Panc1 (cell line): Measurements from ENCODE around the gene IRGQ.

Experiments used
- CTCF ChIP-seq: fragments of 450-650 bp; IDR thresholded peaks from 2 replicates; pipeline ENCODE4 v1.5.1; 2017; ENCODE audit warnings: mild to moderate bottlenecking
- POLR2AphosphoS5 ChIP-seq: IDR thresholded peaks from 2 replicates; pipeline ENCODE4 v1.6.1; 2012; ENCODE audit warnings: mild to moderate bottlenecking, low read depth, low read length, moderate library complexity
- SIN3A ChIP-seq: IDR thresholded peaks from 2 replicates; pipeline ENCODE4 v1.6.1; 2012; ENCODE audit warnings: low read depth, mild to moderate bottlenecking, low read length, moderate library complexity, borderline replicate concordance; ENCODE audit not compliant: insufficient read depth
- TCF7L2 ChIP-seq: IDR thresholded peaks from 2 replicates; pipeline ENCODE4 v1.6.1; 2011; ENCODE audit warnings: mild to moderate bottlenecking, low read depth, low read length, inconsistent platforms

GRCh38 chr19:43586346-43586745 is 9.6 kb downstream of the IRGQ start:
- TF ChIP-seq CTCF (no peak), TCF7L2 (no peak), SIN3A (no peak), POLR2AphosphoS5 (no peak)
